Pericardium fibroblast (primary cell): Measurements from ENCODE around the gene ESPN. TPM values are rescaled to one million over a fixed set of nuclear protein-coding genes. Genes with fewer than 3 reads are reported as not detected.

ENCODE experiments used
- total RNA-seq: library from RNA; depleted of rRNA; stranded (reverse); fragments of >200 nt; gene quantifications from 2 replicates; pipeline ENCODE4 v1.2.3, GENCODE V29; 2015

Gene ESPN, protein sequence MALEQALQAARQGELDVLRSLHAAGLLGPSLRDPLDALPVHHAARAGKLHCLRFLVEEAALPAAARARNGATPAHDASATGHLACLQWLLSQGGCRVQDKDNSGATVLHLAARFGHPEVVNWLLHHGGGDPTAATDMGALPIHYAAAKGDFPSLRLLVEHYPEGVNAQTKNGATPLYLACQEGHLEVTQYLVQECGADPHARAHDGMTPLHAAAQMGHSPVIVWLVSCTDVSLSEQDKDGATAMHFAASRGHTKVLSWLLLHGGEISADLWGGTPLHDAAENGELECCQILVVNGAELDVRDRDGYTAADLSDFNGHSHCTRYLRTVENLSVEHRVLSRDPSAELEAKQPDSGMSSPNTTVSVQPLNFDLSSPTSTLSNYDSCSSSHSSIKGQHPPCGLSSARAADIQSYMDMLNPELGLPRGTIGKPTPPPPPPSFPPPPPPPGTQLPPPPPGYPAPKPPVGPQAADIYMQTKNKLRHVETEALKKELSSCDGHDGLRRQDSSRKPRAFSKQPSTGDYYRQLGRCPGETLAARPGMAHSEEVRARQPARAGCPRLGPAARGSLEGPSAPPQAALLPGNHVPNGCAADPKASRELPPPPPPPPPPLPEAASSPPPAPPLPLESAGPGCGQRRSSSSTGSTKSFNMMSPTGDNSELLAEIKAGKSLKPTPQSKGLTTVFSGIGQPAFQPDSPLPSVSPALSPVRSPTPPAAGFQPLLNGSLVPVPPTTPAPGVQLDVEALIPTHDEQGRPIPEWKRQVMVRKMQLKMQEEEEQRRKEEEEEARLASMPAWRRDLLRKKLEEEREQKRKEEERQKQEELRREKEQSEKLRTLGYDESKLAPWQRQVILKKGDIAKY
- total RNA-seq, result under 0.01 TPM in 1 of 2 replicates, not detected in the other

DNA sequence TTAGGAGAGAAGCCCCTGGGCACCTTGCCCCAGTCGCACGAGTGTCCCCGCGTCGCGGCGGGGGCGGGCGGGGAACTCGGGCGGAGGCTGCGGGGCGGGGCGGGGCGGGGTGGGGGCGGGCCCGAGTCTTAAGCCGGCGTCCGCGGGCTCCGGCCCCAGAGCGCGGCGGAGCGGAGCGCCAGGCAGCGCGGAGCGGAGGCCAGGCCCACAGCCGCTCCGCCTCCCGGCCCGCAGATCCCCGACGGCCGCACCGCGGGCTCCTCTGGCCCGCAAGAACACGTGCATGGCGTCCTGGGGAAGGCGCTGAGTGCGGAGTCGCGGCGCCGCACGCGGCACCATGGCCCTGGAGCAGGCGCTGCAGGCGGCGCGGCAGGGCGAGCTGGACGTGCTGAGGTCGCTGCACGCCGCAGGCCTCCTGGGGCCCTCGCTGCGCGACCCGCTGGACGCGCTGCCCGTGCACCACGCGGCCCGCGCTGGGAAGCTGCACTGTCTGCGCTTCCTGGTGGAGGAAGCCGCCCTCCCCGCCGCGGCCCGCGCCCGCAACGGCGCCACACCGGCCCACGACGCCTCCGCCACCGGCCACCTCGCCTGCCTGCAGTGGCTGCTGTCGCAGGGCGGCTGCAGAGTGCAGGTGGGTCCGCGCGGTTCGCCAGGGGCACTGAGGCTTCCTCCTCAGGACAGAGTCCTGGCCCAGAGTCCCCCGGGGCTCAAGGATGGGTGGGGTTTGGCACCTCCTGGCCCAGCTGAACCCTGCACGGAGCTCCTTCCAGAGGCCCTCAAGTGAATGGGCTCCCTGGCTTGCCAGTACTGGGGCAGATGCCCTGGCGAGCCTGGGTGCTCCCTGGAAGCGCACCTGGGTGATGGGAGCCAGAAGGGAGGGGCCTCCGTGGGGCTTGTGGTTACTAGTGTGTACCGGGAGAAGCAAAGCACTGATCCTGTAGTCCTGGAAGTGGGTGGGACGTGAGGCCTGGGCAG lies at the start of gene ESPN:
Gene ESPN, plus strand, starts transcription at position 158 of the 975 bp plus-strand sequence. Its CDS starts 180 bp downstream, at position 338.

DNA sequence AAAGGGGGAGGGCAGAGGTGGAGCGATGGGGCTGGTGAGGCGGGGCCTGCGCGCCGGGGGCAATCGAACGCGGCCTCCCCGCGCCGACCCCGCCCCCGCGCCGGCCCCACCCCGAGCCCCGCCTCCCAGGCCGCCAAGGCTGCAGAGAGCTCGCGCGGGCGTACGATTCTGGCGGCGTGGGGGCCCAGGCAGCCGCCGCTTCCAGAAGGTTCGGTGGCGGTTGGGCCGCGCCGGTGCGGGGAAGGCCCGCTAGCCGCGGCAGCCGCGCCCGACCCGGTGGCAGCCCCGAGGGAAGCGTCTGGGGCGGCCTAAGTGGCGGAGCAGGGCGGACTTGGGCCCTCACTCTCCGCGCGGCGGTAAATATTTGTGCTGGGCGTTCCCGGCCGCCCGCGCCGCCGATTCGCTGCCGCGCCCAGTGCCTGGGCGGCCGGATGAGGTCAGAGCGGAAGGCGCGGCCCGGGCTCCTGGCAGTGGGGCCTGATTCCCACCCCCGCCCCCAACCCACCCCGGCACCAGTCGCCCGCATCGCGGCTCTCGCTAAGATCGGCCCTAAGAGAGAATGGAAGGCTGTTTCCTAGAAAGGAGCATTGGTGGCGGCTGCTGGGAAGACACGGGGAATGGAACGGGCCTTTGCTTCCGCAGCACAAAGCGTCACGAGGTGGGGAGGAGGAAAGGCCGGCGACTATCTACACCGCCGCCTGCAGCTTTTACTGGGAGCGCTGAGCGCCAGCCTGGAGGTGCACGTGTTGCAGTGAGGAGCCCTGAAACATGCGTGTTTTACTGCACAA lies 31.0 kb upstream of the ESPN start, which contains the start of gene ACOT7:
Gene ACOT7, minus strand, starts transcription at position 368 of the 788 bp plus-strand sequence. CDS start 368 bp downstream, outside the sequence.

DNA sequence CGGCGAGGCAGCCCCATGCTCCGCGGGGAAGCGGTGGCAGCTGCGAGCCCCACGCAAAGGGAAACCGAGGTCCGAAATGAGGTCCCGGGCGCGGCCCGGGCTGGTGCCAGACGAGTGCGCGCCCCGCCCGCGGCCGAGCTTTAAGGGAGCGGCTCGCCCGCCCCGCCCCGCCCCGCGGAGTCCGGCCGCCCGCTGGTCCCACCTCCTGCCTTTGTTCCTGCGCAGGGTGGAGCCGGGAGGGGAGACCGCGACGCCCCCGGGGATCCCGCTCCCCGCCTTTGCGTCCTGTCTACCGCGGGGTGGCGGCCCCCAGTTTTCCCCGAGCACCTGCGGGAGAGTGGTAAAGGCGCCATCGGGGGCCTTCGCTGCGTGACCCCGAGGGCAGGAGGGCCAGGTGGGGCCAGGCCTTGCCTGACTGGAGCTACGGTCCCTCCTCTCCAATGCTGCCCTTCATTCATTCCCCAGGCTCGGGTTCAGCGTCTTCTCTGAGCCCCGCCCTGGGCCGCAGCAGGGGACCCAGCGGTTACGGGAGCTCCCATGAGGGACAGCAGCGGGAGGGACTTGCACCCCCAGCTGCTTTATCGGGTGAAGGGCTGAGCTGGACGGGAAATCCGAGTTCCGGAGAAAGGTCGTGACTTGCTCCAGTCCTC lies 4.6 kb upstream of the ESPN start, which contains the start of gene HES2:
Gene HES2, minus strand, starts transcription at position 116 of the 650 bp plus-strand sequence. Its CDS starts 99 bp downstream, at position 17.

DNA sequence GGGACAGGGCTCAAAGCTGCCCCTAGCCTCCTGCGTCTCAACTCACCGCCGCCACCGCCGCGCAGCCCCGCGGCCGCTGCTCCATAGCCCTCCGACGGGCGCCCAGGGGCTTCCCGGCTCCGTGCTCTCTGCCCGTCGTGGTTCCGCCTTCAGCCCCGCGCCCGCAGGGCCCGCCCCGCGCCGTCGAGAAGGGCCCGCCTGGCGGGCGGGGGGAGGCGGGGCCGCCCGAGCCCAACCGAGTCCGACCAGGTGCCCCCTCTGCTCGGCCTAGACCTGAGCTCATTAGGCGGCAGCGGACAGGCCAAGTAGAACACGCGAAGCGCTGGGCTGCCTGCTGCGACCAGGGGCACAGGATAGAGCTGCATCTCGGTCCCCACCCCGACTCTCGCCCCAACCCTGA lies 41.4 kb downstream of the ESPN start, which contains the start of gene TNFRSF25:
Gene TNFRSF25, minus strand, starts transcription at position 151 of the 400 bp plus-strand sequence. Its CDS starts 66 bp downstream, at position 85.

DNA sequence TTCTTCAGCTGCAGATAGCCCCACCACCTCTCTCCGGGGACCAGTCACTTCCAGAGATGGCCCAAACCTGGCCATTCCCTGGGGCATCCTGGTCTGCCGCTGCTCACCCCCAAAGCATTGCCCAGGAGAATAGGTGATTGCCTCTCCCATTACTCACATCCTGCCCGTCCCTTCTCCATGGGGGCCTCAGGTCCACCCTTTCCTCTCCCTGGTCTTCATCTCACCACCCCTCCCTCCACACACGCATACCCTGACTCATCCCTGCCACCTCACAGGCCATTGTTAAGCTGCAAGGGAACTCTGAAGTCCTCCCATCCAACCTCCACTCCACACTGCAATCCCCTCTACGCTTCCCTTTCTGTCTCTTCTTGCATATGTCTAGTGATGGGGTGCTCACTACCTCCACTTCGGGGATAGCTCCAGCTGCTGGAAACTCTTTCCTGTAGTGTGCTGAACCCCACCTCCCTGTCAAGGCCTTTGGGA lies 66.9 kb downstream of the ESPN start, which contains the start of gene PLEKHG5:
Gene PLEKHG5, minus strand, starts transcription at position 188 of the 483 bp plus-strand sequence. CDS start 14,096 bp downstream, outside the sequence.

Other genes starting within 250 kb of the ESPN start
- gene CHD5, start 244.5 kb upstream of the ESPN start, total RNA-seq, result under 0.01 TPM in 2 replicates
- 223 and 309 TPM in 2 replicates for gene RPL22, start 225.2 kb upstream of the ESPN start, total RNA-seq
- gene RNF207, start 218.7 kb upstream of the ESPN start, total RNA-seq, result 3.7 and 8.2 TPM in 2 replicates
- 42.7 and 57.8 TPM in 2 replicates for gene ICMT, start 188.8 kb upstream of the ESPN start, total RNA-seq
- gene HES3, start 180.6 kb upstream of the ESPN start, total RNA-seq, result not detected in 2 replicates
- gene GPR153, start 163.7 kb upstream of the ESPN start, total RNA-seq, result 24.6 and 27.2 TPM in 2 replicates
- gene ACOT7, start 31.0 kb upstream of the ESPN start, total RNA-seq, result 19.2 and 33.7 TPM in 2 replicates
- gene HES2, start 4.9 kb upstream of the ESPN start, total RNA-seq, result 0.12 TPM in 1 of 2 replicates, not detected in the other
- gene TNFRSF25, start 41.4 kb downstream of the ESPN start, total RNA-seq, result 4.6 and 10.7 TPM in 2 replicates
- 4.1 and 8.0 TPM in 2 replicates for gene PLEKHG5, start 66.9 kb downstream of the ESPN start, total RNA-seq
- 11.7 and 13.8 TPM in 2 replicates for gene NOL9, start 129.7 kb downstream of the ESPN start, total RNA-seq
- 0.17 TPM in 1 of 2 replicates, not detected in the other for gene TAS1R1, start 130.5 kb downstream of the ESPN start, total RNA-seq
- gene ZBTB48, start 155.2 kb downstream of the ESPN start, total RNA-seq, result 9.1 and 9.3 TPM in 2 replicates
- 38.4 and 52.8 TPM in 2 replicates for gene KLHL21, start 178.1 kb downstream of the ESPN start, total RNA-seq
- gene PHF13, start 189.0 kb downstream of the ESPN start, total RNA-seq, result 7.5 and 20.0 TPM in 2 replicates
- gene THAP3, start 200.1 kb downstream of the ESPN start, total RNA-seq, result 16.8 and 19.3 TPM in 2 replicates